ENCODE results near the gene STX10. TPM values are rescaled to one million over a fixed set of nuclear protein-coding genes. Genes with fewer than 3 reads are reported as not detected.
A peak's percentile ranks its signal among the peaks of the same experiment; 100 is the strongest.

The STX10 gene
- total RNA-seq, 1 donor from 2014 or later: 20.3 TPM

GRCh38 chr19:13139633-13140311 lies 10.4 kb downstream of the STX10 start:
- DNase-seq: no peak

- DNase-seq: no peak
Measured at GRCh38 chr19:13138916-13139198, 11.3 kb downstream of the STX10 start.

GRCh38 chr19:13138171-13138915 lies 11.8 kb downstream of the STX10 start:
- DNase-seq: no peak

- no peak for DNase-seq
Measured at GRCh38 chr19:13137290-13137794, 12.8 kb downstream of the STX10 start.

- no peak for DNase-seq
Measured at GRCh38 chr19:13135068-13136062, 14.8 kb downstream of the STX10 start.

GRCh38 chr19:13134626-13135025 lies 15.5 kb downstream of the STX10 start:
- DNase-seq: no peak

GRCh38 chr19:13133241-13133870 lies 16.8 kb downstream of the STX10 start:
- no peak for DNase-seq

GRCh38 chr19:13132471-13133180 lies 17.5 kb downstream of the STX10 start:
- no peak for DNase-seq

GRCh38 chr19:13130886-13131490 lies 19.2 kb downstream of the STX10 start:
- no peak for DNase-seq

- DNase-seq: no peak
Measured at GRCh38 chr19:13129384-13129783, 20.8 kb downstream of the STX10 start.

- DNase-seq: no peak
Measured at GRCh38 chr19:13128583-13128982, 21.6 kb downstream of the STX10 start.

- DNase-seq: no peak
Measured at GRCh38 chr19:13127811-13128575, 22.2 kb downstream of the STX10 start.

- no peak for DNase-seq
Measured at GRCh38 chr19:13127051-13127450, 23.1 kb downstream of the STX10 start.

GRCh38 chr19:13122980-13123957 lies 26.9 kb downstream of the STX10 start:
- DNase-seq: peak; percentile 35

GRCh38 chr19:13122275-13122878 lies 27.8 kb downstream of the STX10 start:
- DNase-seq: no peak

- DNase-seq: no peak
Measured at GRCh38 chr19:13121551-13122274, 28.5 kb downstream of the STX10 start.

GRCh38 chr19:13120817-13121216 lies 29.4 kb downstream of the STX10 start:
- no peak for DNase-seq

- no peak for DNase-seq
Measured at GRCh38 chr19:13120031-13120430, 30.1 kb downstream of the STX10 start.

Measured in occipital lobe (tissue), 2 donors.